NB4 (cell line): ENCODE data around the gene RFTN1.

Source experiments
- DNase-seq: peaks from one replicate; pipeline ENCODE4 v3.0.0; 2010; ENCODE audit warnings: low read depth
- H3K4me3 ChIP-seq: one replicate; pipeline ENCODE4 v1.5.1; 2011; ENCODE audit warnings: mild to moderate bottlenecking, low read depth, low read length, moderate library complexity
- CTCF ChIP-seq: IDR thresholded peaks from one replicate; pipeline ENCODE4 v1.5.1; 2012; ENCODE audit warnings: low read depth, low read length
- MYC ChIP-seq: IDR thresholded peaks from 2 replicates; pipeline ENCODE4 v1.6.1; 2011; ENCODE audit warnings: low read depth, low read length
- POLR2A ChIP-seq: IDR thresholded peaks from 2 replicates; pipeline ENCODE4 v1.6.1; 2011; ENCODE audit warnings: mild to moderate bottlenecking; ENCODE audit not compliant: insufficient read length; ENCODE audit errors: extremely low read depth
- TF ChIP-seq, protein P1 (sequence below): IDR thresholded peaks from 2 replicates; pipeline ENCODE4 v1.6.1; 2011; ENCODE audit warnings: low read depth, low read length

The RFTN1 gene

DNA sequence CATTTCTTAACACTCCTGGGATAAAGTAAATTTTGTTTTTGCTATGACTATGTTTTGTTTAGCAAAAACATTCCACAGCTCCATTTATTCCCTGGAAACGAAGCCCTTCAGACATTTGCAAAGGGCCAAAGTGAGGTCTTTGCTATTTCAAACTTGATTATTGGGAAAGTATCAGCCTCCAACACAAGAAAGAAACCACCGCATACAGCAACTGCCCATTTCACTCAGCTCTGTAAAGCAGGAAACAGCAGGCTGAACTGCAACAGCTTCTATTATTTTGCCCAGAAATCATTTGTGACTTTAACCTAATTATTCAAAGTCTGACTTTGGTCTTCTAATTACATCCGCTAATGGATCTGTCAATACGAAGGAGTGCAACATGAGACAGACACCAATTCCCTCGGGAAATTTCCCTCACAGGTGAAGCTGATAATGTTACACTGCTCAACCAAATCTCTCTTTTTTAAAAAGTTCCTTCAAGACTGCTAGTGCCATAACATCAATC is 72.1 kb downstream of the RFTN1 start:
- DNase-seq: no peak
- TF ChIP-seq MYC (no peak), POLR2A (no peak), CTCF (no peak)
- TF ChIP-seq, protein P1, sequence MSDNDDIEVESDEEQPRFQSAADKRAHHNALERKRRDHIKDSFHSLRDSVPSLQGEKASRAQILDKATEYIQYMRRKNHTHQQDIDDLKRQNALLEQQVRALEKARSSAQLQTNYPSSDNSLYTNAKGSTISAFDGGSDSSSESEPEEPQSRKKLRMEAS: no peak
- no peak overlapping the region for H3K4me3 ChIP-seq

GRCh38 chr3:16439848-16440708 is 73.4 kb downstream of the RFTN1 start:
- no peak for DNase-seq
- TF ChIP-seq MYC: no peak
- TF ChIP-seq, protein P1: no peak
- TF ChIP-seq CTCF: no peak
- TF ChIP-seq POLR2A: no peak
- H3K4me3 ChIP-seq: no peak overlapping the region

DNA sequence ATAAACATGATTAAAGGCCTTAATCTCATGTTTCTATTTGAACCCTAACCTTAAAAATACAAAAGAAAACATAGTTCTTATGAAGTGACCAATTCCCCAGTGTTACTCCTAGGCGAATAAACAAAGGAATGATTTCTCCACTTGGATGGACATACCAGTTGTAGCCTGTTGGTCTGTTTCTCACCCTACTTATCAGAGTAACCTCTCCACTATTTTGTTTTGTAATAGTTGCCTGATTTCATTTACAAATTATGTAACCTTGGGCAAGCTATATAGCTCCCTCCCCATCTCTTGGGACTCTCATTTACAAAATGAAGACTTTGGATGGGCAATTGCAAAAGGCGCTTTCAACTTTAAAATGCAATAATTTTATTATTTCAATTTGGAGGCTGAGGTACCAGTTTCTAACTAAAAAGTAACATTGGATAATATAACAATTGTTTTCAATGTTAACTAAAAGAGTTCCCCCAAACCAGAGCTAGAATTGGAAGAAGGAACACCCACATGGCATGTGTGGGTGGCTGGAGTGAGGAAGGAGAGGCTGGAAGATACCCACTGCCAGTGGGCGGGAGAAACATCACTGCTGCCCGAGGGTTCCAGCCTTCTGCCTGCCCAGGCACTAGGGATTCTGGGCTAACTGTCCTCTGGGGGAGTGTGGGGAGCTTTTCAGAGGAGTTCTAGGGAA is 74.2 kb downstream of the RFTN1 start:
- DNase-seq: no peak
- TF ChIP-seq CTCF: no peak
- TF ChIP-seq MYC: no peak
- TF ChIP-seq, protein P1: no peak
- TF ChIP-seq POLR2A: no peak
- H3K4me3 ChIP-seq: no peak overlapping the region

DNA sequence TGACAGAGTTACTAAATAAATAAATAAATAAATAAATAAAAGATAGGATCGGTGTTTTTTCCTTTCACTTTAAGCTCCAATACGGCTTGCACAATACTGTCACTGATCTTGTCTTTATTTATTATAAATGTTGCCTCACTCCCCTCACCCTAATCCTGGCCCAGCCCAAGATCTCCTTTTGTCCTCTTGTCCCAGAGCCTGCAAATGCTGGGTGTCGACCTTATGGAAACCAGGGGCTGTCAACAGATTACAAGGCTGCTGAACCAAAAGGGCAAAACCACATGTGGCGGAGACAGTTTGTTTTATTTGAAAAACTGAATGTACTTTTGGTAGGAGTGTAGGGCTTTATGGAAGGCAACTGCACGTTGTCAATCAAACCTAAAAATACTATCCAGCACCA is 75.9 kb downstream of the RFTN1 start:
- H3K4me3 ChIP-seq: no peak overlapping the region
- TF ChIP-seq, protein P1: no peak
- no peak for TF ChIP-seq MYC
- no peak for TF ChIP-seq CTCF
- no peak for TF ChIP-seq POLR2A
- no peak for DNase-seq

DNA sequence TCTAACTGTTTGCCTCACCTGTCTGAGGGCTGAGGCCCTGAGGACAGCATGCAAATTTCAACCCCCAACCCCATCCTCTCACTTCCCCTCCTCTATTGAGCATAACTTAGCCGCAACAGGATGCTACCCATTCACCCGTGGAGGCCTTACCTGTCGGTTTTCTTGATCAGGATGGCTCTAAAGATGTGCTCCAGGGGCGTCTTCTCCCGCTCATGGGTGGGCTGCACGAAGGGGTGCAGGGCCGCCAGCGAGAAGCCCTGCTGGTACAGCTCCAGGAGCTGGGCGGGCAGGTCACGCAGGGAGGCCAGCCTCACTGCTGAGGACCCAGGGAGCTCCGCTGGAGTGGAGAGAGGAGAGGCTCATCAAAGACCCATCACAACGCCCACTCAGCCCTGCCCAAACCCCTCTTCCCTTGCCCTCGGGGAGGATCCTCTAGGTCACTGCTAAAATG is 79.8 kb downstream of the RFTN1 start:
- TF ChIP-seq POLR2A (no peak), MYC (no peak), CTCF (no peak)
- TF ChIP-seq, protein P1: no peak
- DNase-seq: no peak

More for the DNA sequence above, 79.8 kb downstream of the RFTN1 start:
- H3K4me3 ChIP-seq: no peak overlapping the region
